Stomach smooth muscle (tissue), 2 donors: ENCODE measurements around the gene CYP24A1.
"Not testable (repeated sequence)": the region's sequence is repeated elsewhere in the genome, so short reads cannot be mapped to it uniquely, and the experiment has no call there.

Experiments used
- H3K27ac ChIP-seq: one replicate; pipeline ENCODE4 v1.7.0; 2013; ENCODE audit warnings: mild to moderate bottlenecking, low read length, inconsistent platforms
- H3K27me3 ChIP-seq, 2 donors: one replicate each; pipeline ENCODE4 v1.7.0; 2013; ENCODE audit warnings: low read length in 2 of 2; ENCODE audit not compliant: insufficient read depth in 2 of 2, control insufficient read depth in 1 of 2
- H3K36me3 ChIP-seq, 2 donors: one replicate each; pipeline ENCODE4 v1.7.0; 2013; ENCODE audit warnings: low read length in 2 of 2; ENCODE audit not compliant: control insufficient read depth in 2 of 2, insufficient read depth in 2 of 2
- H3K4me1 ChIP-seq: one replicate; pipeline ENCODE4 v1.7.0; 2013; ENCODE audit warnings: low read length; ENCODE audit not compliant: control insufficient read depth, insufficient read depth
- H3K4me3 ChIP-seq, 2 donors: one replicate each; pipeline ENCODE4 v1.7.0; 2013; ENCODE audit warnings: low read length in 2 of 2
- H3K9ac ChIP-seq, 2 donors: one replicate each; pipeline ENCODE4 v1.7.0; 2013; ENCODE audit warnings: low read length in 2 of 2, mild to moderate bottlenecking in 1 of 2
- H3K9me3 ChIP-seq, 2 donors: one replicate each; pipeline ENCODE4 v1.7.0; 2013; ENCODE audit warnings: low read length in 2 of 2; ENCODE audit not compliant: control insufficient read depth in 2 of 2
- donor health status: healthy.
- donor health status: Pancreatic carcinoma.

CYP24A1 gene

GRCh38 chr20:54131675-54132611, 41.8 kb downstream of the CYP24A1 start:
- Histone ChIP-seq H3K9ac (no peak overlapping the region), H3K9me3 (no peaks in the 10 kb centered on the region), H3K27me3 (peaks cover 0 to 2% of the 10 kb centered on the region in 2 donors), H3K4me3 (no peak overlapping the region), H3K4me1 (no peaks in the 10 kb centered on the region), H3K27ac (no peak overlapping the region), H3K36me3 (no peaks in the 10 kb centered on the region)

- not testable (repeated sequence) for H3K4me1 ChIP-seq, H3K9ac ChIP-seq, H3K9me3 ChIP-seq, H3K27me3 ChIP-seq, H3K27ac ChIP-seq, H3K4me3 ChIP-seq, H3K36me3 ChIP-seq
Observed at GRCh38 chr20:54131125-54131524, 42.7 kb downstream of the CYP24A1 start.

GRCh38 chr20:54129350-54129749, 44.4 kb downstream of the CYP24A1 start:
- Histone ChIP-seq H3K9ac (no peak overlapping the region), H3K27me3 (peaks cover 0 to 2% of the 10 kb centered on the region in 2 donors), H3K4me3 (no peak overlapping the region), H3K9me3 (no peaks in the 10 kb centered on the region), H3K36me3 (no peaks in the 10 kb centered on the region), H3K4me1 (no peaks in the 10 kb centered on the region), H3K27ac (no peak overlapping the region)

- H3K4me3 ChIP-seq: no peak overlapping the region
- no peaks in the 10 kb centered on the region for H3K9me3 ChIP-seq
Observed at GRCh38 chr20:54127855-54128574, 45.8 kb downstream of the CYP24A1 start.

GRCh38 chr20:54126806-54127655, 46.8 kb downstream of the CYP24A1 start:
- no peaks in the 10 kb centered on the region for H3K36me3 ChIP-seq
- H3K27ac ChIP-seq: no peak overlapping the region
- no peaks in the 10 kb centered on the region for H3K4me1 ChIP-seq
- no peak overlapping the region for H3K9ac ChIP-seq
- H3K9me3 ChIP-seq: no peaks in the 10 kb centered on the region
- no peak overlapping the region for H3K4me3 ChIP-seq
- peaks cover 0 to 2% of the 10 kb centered on the region in 2 donors for H3K27me3 ChIP-seq

More at GRCh38 chr20:54127855-54128574, 45.8 kb downstream of the CYP24A1 start:
- no peak overlapping the region for H3K9ac ChIP-seq
- H3K27ac ChIP-seq: no peak overlapping the region
- no peaks in the 10 kb centered on the region for H3K36me3 ChIP-seq
- H3K4me1 ChIP-seq: no peaks in the 10 kb centered on the region
- peaks cover 0 to 2% of the 10 kb centered on the region in 2 donors for H3K27me3 ChIP-seq

- H3K4me3 ChIP-seq, H3K27me3 ChIP-seq, H3K36me3 ChIP-seq, H3K9me3 ChIP-seq, H3K9ac ChIP-seq, H3K27ac ChIP-seq, H3K4me1 ChIP-seq: not testable (repeated sequence)
Observed at GRCh38 chr20:54126328-54126727, 47.5 kb downstream of the CYP24A1 start.

GRCh38 chr20:54123587-54124180, 50.1 kb downstream of the CYP24A1 start:
- Histone ChIP-seq H3K27me3 (no peaks in the 10 kb centered on the region), H3K9me3 (no peaks in the 10 kb centered on the region), H3K27ac (no peak overlapping the region), H3K4me1 (no peaks in the 10 kb centered on the region), H3K9ac (no peak overlapping the region), H3K4me3 (no peak overlapping the region), H3K36me3 (no peaks in the 10 kb centered on the region)

GRCh38 chr20:54122681-54123586, 50.9 kb downstream of the CYP24A1 start:
- no peaks in the 10 kb centered on the region for H3K9me3 ChIP-seq
- no peaks in the 10 kb centered on the region for H3K27me3 ChIP-seq
- no peak overlapping the region for H3K9ac ChIP-seq
- H3K4me1 ChIP-seq: no peaks in the 10 kb centered on the region
- H3K4me3 ChIP-seq: no peak overlapping the region
- H3K36me3 ChIP-seq: no peaks in the 10 kb centered on the region
- no peak overlapping the region for H3K27ac ChIP-seq

- no peak overlapping the region for H3K4me3 ChIP-seq
- H3K27me3 ChIP-seq: no peaks in the 10 kb centered on the region
- no peak overlapping the region for H3K9ac ChIP-seq
- no peaks in the 10 kb centered on the region for H3K9me3 ChIP-seq
- no peaks in the 10 kb centered on the region for H3K36me3 ChIP-seq
- no peak overlapping the region for H3K27ac ChIP-seq
- H3K4me1 ChIP-seq: no peaks in the 10 kb centered on the region
Observed at GRCh38 chr20:54122189-54122588, 51.6 kb downstream of the CYP24A1 start.
